Ascending aorta (tissue), 2 donors: ENCODE measurements around the gene NFAM1. TPM values are rescaled to one million over a fixed set of nuclear protein-coding genes. Genes with fewer than 3 reads are reported as not detected.

Experiments
- DNase-seq, 2 donors: peaks; one replicate each; pipeline ENCODE4 v3.0.0-alpha.2; 2019; ENCODE audit warnings: low spot score in 2 of 2
- H3K27ac ChIP-seq, 2 donors: fragments of 200-600 bp; sonication (generic); one replicate each; pipeline ENCODE4 v1.5.1; 2016 to 2017; ENCODE audit warnings: mild to moderate bottlenecking in 1 of 2
- H3K27me3 ChIP-seq: fragments of 200-600 bp; sonication (generic); one replicate; pipeline ENCODE4 v1.5.1; 2017
- H3K36me3 ChIP-seq, 2 donors: fragments of 200-600 bp; sonication (generic); one replicate each; pipeline ENCODE4 v1.5.1; 2016
- H3K4me1 ChIP-seq, 2 donors: fragments of 200-600 bp; sonication (generic); one replicate each; pipeline ENCODE4 v1.5.1; 2016 to 2017; ENCODE audit warnings: mild to moderate bottlenecking in 1 of 2
- H3K4me3 ChIP-seq, 2 donors: fragments of 200-600 bp; sonication (generic); one replicate each; pipeline ENCODE4 v1.5.1; 2016 to 2017; ENCODE audit warnings: mild to moderate bottlenecking in 1 of 2
- H3K9me3 ChIP-seq, 2 donors: fragments of 200-600 bp; sonication (generic); one replicate each; pipeline ENCODE4 v1.5.1; 2016
- intact Hi-C: fragments of 100-400 bp; cut with DNase I; formaldehyde crosslinking; loops from one replicate; pipeline ENCODE4 v1.15.1; 2023
- total RNA-seq: library from RNA; depleted of rRNA; stranded (reverse); fragments of >200 nt; gene quantifications from one replicate; pipeline ENCODE4 v1.1.0, GENCODE V29; 2016
- TF ChIP-seq, protein P1 (sequence below), 3 experiments: fragments of 200-600 bp in 2 of 3; fragments of 450-650 bp in 1 of 3; sonication (generic) in 2 of 3; IDR thresholded peaks; one replicate each; pipeline ENCODE4 v1.5.1; 2016 to 2019; ENCODE audit warnings: antibody characterized with exemption in 3 of 3, mild to moderate bottlenecking in 1 of 3, moderate library complexity in 1 of 3

The NFAM1 gene
- total RNA-seq, 1 donor from 2014 or later, result 1.5 TPM

DNA sequence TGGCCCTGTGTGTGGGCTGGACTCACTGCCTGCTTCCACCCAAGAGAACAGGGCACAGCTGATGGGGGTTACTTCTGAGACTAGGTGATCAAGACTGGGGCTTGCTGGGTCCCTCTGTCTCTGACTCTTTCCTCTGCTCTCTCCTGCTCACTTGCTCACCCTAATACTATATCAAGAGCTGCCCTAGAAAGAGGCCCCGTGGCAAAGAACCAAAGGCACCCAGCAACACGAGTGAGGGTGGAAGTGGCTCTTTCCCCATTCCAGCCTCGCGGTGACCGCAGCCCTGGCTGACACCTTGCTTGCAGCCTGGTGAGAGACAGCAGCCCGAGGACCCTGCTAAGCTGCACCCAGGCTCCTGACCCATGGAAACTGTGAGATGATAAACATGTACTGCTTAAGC is 20.7 kb upstream of the NFAM1 start:
- Histone ChIP-seq H3K36me3 (no peaks in the 10 kb centered on the region), H3K4me1 (no peaks in the 10 kb centered on the region), H3K9me3 (no peaks in the 10 kb centered on the region), H3K4me3 (no peak overlapping the region), H3K27ac (no peak overlapping the region), H3K27me3 (no peaks in the 10 kb centered on the region)
- no peak for DNase-seq
- TF ChIP-seq, protein P1, sequence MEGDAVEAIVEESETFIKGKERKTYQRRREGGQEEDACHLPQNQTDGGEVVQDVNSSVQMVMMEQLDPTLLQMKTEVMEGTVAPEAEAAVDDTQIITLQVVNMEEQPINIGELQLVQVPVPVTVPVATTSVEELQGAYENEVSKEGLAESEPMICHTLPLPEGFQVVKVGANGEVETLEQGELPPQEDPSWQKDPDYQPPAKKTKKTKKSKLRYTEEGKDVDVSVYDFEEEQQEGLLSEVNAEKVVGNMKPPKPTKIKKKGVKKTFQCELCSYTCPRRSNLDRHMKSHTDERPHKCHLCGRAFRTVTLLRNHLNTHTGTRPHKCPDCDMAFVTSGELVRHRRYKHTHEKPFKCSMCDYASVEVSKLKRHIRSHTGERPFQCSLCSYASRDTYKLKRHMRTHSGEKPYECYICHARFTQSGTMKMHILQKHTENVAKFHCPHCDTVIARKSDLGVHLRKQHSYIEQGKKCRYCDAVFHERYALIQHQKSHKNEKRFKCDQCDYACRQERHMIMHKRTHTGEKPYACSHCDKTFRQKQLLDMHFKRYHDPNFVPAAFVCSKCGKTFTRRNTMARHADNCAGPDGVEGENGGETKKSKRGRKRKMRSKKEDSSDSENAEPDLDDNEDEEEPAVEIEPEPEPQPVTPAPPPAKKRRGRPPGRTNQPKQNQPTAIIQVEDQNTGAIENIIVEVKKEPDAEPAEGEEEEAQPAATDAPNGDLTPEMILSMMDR (IDR thresholded peaks at IDR 0.05), result no peak
- intact Hi-C loops, result no loop called here

DNA sequence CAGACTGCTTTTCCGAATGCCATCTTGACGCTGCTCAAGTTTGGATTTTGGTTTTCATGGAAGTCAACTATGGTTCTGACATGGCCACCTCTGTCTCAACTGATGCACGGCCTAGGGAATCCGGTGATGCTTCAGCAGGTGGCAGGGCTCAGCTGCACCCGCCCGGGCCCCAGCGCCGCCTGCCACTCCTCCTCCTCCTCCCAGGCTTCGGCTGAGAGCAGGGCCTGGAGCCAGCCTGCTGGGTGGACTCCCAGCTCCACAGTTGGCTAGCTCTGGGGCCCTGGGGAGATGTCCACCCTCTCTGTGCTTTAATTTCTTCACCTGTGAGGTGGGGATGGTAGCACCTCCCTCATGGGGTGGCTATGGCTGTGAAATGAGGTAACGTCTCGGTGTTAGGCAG is 20.3 kb upstream of the NFAM1 start:
- Histone ChIP-seq H3K4me3 (no peak overlapping the region), H3K27ac (no peak overlapping the region), H3K36me3 (no peaks in the 10 kb centered on the region), H3K9me3 (no peaks in the 10 kb centered on the region), H3K4me1 (no peaks in the 10 kb centered on the region), H3K27me3 (no peaks in the 10 kb centered on the region)
- intact Hi-C loops, result no loop called here
- DNase-seq, result no peak
- TF ChIP-seq, protein P1 (IDR thresholded peaks at IDR 0.05), result no peak

DNA sequence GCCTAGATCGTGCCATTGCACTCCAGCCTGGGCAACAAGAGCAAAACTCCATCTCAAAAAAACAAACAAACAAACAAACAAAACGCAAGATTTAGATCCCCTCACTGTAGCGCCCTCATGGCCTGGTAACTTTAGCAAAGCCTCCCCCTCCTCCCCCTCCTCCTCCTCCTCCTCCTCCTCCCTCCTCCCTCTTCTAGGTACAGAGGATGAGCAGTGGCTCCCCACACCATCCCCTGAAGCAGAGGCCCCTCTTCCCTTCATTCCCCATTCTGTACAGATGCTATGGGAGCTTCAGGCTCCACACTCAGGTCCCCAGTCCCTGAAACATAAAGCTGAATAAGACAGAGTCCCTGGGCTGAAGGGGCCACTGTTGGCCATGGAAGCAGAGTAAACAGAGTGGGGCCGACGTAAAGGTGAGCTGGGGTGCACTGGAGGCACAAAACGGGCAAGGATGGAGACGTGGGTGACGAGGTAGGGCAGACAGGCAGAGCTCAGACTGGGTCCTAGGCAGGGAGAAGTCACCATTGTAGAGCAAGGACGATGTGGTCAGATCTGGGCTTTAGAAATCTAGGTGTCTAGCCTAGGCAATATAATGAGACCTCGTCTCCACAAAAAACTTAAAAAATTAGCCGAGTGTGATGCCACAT is 19.4 kb upstream of the NFAM1 start:
- Histone ChIP-seq H3K9me3 (no peaks in the 10 kb centered on the region), H3K4me3 (no peak overlapping the region), H3K27ac (no peak overlapping the region), H3K27me3 (no peaks in the 10 kb centered on the region), H3K4me1 (no peaks in the 10 kb centered on the region), H3K36me3 (no peaks in the 10 kb centered on the region)
- TF ChIP-seq, protein P1 (IDR thresholded peaks at IDR 0.05), result no peak
- DNase-seq, result no peak
- intact Hi-C loops, result no loop called here

DNA sequence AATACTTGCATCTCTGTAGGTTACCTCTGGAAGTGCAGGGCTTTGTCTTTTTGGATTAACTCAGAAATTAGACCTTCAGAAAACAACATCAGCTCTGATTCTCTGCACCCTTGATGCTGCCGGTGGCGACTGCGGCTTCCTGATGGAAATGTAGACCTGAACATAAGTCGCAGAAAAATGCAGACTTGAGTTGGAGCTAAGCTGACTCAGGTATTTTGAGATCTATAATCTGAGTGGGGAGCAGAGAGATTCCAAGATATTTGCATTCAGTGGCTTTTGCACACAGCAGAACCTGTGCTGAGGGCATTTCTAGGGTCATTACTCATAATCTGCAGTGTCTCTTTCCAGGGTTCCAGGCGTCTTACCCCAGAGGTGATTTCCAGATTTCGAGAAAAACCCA is 18.7 kb upstream of the NFAM1 start:
- Histone ChIP-seq H3K4me3 (no peak overlapping the region), H3K36me3 (no peaks in the 10 kb centered on the region)

DNA sequence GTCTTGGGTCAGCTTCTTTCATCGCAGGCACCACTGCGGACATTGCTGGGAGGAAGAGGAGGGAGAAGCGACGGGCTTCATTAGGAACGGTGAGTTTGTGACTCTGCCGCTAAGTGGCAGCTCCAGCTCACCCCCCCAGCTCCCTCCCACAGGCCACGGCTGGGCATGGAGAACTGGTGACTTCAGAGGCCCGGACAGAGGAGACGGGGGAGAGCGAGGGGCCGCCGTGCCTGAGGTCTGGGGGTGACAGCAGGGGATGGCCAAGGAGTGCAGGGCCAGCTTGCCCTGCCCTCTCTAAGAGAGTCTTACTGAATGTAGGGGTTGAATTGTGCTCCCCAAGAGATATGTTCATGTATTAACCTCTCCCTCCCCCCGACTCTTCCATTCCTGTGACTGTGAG is 13.9 kb upstream of the NFAM1 start:
- TF ChIP-seq, protein P1 (IDR thresholded peaks at IDR 0.05), result no peak
- intact Hi-C loops, result no loop called here
- no peak for DNase-seq
- Histone ChIP-seq H3K27ac (no peak overlapping the region), H3K36me3 (no peaks in the 10 kb centered on the region), H3K4me1 (peaks cover 0 to 12% of the 10 kb centered on the region in 2 donors), H3K27me3 (no peaks in the 10 kb centered on the region), H3K4me3 (no peak overlapping the region), H3K9me3 (no peaks in the 10 kb centered on the region)

More for the DNA sequence above, 18.7 kb upstream of the NFAM1 start:
- no peaks in the 10 kb centered on the region for H3K4me1 ChIP-seq
- no peaks in the 10 kb centered on the region for H3K9me3 ChIP-seq
- intact Hi-C loops, result no loop called here
- DNase-seq, result no peak
- TF ChIP-seq, protein P1 (IDR thresholded peaks at IDR 0.05), result no peak
- no peak overlapping the region for H3K27ac ChIP-seq
- no peaks in the 10 kb centered on the region for H3K27me3 ChIP-seq
